ENCODE results near the gene HAPLN3. TPM values are rescaled to one million over a fixed set of nuclear protein-coding genes. Genes with fewer than 3 reads are reported as not detected.

HAPLN3 gene
- total RNA-seq, 1 experiment from 2014 or later = 2.4 TPM

DNA sequence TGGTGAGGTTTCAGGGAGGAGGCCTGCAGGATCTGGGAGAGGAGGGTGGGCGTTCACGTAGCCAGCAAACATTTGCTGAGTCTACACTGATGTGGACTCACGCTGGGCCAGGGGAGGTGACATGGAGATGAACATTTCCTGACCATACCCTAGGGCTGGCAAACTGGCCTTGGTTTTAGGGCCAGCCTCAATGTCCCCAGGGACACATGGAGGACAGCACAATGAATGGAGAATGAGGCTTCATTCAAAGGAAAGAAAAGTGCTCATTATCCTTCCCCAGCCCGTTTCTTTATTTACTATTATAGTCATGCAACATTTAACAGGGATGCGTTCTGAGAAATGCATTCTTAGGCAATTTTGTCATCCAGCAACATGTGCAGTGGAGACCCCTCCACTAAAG lies 65.3 kb downstream of the HAPLN3 start:
- no peaks in the 10 kb centered on the region for H3K4me1 ChIP-seq (replicated peaks; ENCODE audit: insufficient read depth)
- CTCF ChIA-PET = no interaction called here
- no peak for DNase-seq
- no peak overlapping the region for H3K4me2 ChIP-seq
- no peaks in the 10 kb centered on the region for H3K9me3 ChIP-seq (ENCODE audit: insufficient read depth, low read depth)
- H3K79me2 ChIP-seq (ENCODE audit: low read depth) = no peaks in the 10 kb centered on the region
- H3F3A ChIP-seq (ENCODE audit: insufficient read depth, low read depth) = no peaks in the 10 kb centered on the region
- no peaks in the 10 kb centered on the region for H4K20me1 ChIP-seq (ENCODE audit: insufficient read depth)
- no peak for TF ChIP-seq EZH2 (IDR thresholded peaks at IDR 0.05; ENCODE audit: low read depth)
- TF ChIP-seq, protein P1, sequence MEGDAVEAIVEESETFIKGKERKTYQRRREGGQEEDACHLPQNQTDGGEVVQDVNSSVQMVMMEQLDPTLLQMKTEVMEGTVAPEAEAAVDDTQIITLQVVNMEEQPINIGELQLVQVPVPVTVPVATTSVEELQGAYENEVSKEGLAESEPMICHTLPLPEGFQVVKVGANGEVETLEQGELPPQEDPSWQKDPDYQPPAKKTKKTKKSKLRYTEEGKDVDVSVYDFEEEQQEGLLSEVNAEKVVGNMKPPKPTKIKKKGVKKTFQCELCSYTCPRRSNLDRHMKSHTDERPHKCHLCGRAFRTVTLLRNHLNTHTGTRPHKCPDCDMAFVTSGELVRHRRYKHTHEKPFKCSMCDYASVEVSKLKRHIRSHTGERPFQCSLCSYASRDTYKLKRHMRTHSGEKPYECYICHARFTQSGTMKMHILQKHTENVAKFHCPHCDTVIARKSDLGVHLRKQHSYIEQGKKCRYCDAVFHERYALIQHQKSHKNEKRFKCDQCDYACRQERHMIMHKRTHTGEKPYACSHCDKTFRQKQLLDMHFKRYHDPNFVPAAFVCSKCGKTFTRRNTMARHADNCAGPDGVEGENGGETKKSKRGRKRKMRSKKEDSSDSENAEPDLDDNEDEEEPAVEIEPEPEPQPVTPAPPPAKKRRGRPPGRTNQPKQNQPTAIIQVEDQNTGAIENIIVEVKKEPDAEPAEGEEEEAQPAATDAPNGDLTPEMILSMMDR (conservative IDR thresholded peaks at IDR 0.05) = no peak
- no peaks in the 10 kb centered on the region for H3K36me3 ChIP-seq (ENCODE audit: low read depth)
- H3K9me2 ChIP-seq (ENCODE audit: insufficient read depth) = no peaks in the 10 kb centered on the region
- H3K4me3 ChIP-seq = no peak overlapping the region
- BruUV-seq (replicated peaks) = no TSS peak
- POLR2A ChIA-PET (ENCODE audit: unreplicated experiment) = no interaction called here
- intact Hi-C loops (cut with micrococcal nuclease; ENCODE audit: unreplicated experiment) = loop anchor here (10.0 kb wide), 1 partner anchor 355 kb away; no protein-coding TSS in a partner anchor
- H3K27me3 ChIP-seq (ENCODE audit: insufficient read depth, low read depth) = peaks cover 26% of the 10 kb centered on the region; the same call in 1 of the 2 replicates
- no peak overlapping the region for H2AFZ ChIP-seq
- no peak overlapping the region for H3K27ac ChIP-seq

DNA sequence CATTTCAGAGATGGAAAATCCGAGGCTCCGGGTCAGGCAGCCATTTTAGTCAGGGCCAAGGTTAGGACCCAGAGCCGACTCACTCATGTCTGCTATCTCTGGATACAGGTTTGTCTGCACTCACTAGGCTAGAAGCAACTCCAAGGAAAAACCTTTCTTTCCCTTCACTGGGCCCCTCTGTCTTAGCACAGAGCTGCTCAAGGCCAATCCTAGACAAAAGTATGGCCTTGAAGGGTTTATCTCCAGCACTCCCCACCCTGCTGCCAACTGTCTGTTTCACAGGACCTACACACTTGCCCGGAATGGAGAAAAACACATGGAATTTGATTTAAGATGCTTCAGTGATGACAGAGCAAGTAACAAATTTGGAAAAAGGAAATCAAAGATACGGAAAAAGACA lies 66.6 kb downstream of the HAPLN3 start:
- Histone ChIP-seq H3K9me3 (ENCODE audit: insufficient read depth, low read depth) (no peaks in the 10 kb centered on the region), H4K20me1 (ENCODE audit: insufficient read depth) (no peaks in the 10 kb centered on the region), H3K36me3 (ENCODE audit: low read depth) (no peaks in the 10 kb centered on the region), H3K4me3 (no peak overlapping the region), H2AFZ (no peak overlapping the region), H3K79me2 (ENCODE audit: low read depth) (no peaks in the 10 kb centered on the region), H3K9me2 (ENCODE audit: insufficient read depth) (no peaks in the 10 kb centered on the region), H3K4me2 (no peak overlapping the region), H3K27me3 (ENCODE audit: insufficient read depth, low read depth) (peaks cover 38% of the 10 kb centered on the region), H3K27ac (no peak overlapping the region), H3F3A (ENCODE audit: insufficient read depth, low read depth) (no peaks in the 10 kb centered on the region), H3K4me1 (replicated peaks; ENCODE audit: insufficient read depth) (no peaks in the 10 kb centered on the region)
- no peak for DNase-seq
- intact Hi-C loops (cut with micrococcal nuclease; ENCODE audit: unreplicated experiment) = no loop called here
- BruUV-seq (replicated peaks) = no TSS peak
- POLR2A ChIA-PET (ENCODE audit: unreplicated experiment) = no interaction called here
- TF ChIP-seq, protein P1 (conservative IDR thresholded peaks at IDR 0.05) = no peak
- TF ChIP-seq EZH2 (IDR thresholded peaks at IDR 0.05; ENCODE audit: low read depth) = no peak
- CTCF ChIA-PET = interaction anchor here (0.6 kb wide), 1 partner anchor 349 kb away, joined by 3 read pairs; no protein-coding TSS in a partner anchor

Other genes starting within 250 kb of the HAPLN3 start
- not detected in 2 replicates for gene ACAN, start 92.1 kb downstream of the HAPLN3 start, total RNA-seq (2021)
- gene MFGE8, start 17.8 kb upstream of the HAPLN3 start, total RNA-seq (2021) = 54.5 and 64.3 TPM in 2 replicates
- gene ABHD2, start 192.9 kb upstream of the HAPLN3 start, total RNA-seq (2021) = 86.8 and 148 TPM in 2 replicates